ENCODE data around the gene ALK.

GRCh38 chr2:29225814-29226213 lies 695.6 kb downstream of the ALK start:
- no peak for TF ChIP-seq CTCF (conservative IDR thresholded peaks at IDR 0.05)
- no peak for TF ChIP-seq ZFX (IDR thresholded peaks at IDR 0.05)
